WERI-Rb-1 (cell line): ENCODE data around the gene GID8.

Experiments
- DNase-seq: peaks from one replicate; pipeline ENCODE4 v3.0.0-alpha.2; 2020
- H3K27ac ChIP-seq: fragments of 250-450 bp; sonication (Bioruptor Pico); 2 replicates; pipeline ENCODE4 v1.5.1; 2020; ENCODE audit warnings: mild to moderate bottlenecking, moderate library complexity
- H3K27me3 ChIP-seq: fragments of 250-450 bp; sonication (Bioruptor Pico); 2 replicates; pipeline ENCODE4 v1.5.1; 2021; ENCODE audit warnings: mild to moderate bottlenecking, low read depth, moderate library complexity; ENCODE audit not compliant: insufficient read depth, severe bottlenecking
- H3K36me3 ChIP-seq: fragments of 250-450 bp; sonication (Bioruptor Pico); 2 replicates; pipeline ENCODE4 v1.5.1; 2020; ENCODE audit warnings: mild to moderate bottlenecking, moderate library complexity
- H3K4me3 ChIP-seq: 2 replicates; pipeline ENCODE4 v1.5.1; 2011; ENCODE audit warnings: low read depth, mild to moderate bottlenecking, control low read depth, low read length
- H3K9me3 ChIP-seq: fragments of 250-450 bp; sonication (Bioruptor Pico); 2 replicates; pipeline ENCODE4 v1.5.1; 2021; ENCODE audit warnings: mild to moderate bottlenecking, moderate library complexity; ENCODE audit not compliant: severe bottlenecking
- CTCF ChIP-seq: IDR thresholded peaks from 2 replicates; pipeline ENCODE4 v1.5.1; 2011; ENCODE audit warnings: low read depth, mild to moderate bottlenecking, control low read depth, inconsistent platforms, low read length

Gene GID8

GRCh38 chr20:62940875-62941274, 2.9 kb downstream of the GID8 start:
- Histone ChIP-seq H3K4me3 (no peak overlapping the region), H3K27ac (no peak overlapping the region), H3K9me3 (no peaks in the 10 kb centered on the region), H3K27me3 (no peaks in the 10 kb centered on the region), H3K36me3 (peaks cover 78% of the 10 kb centered on the region)
- peak; percentile 1 for DNase-seq
- no peak for TF ChIP-seq CTCF

- DNase-seq, result no peak
Observed at GRCh38 chr20:62941792-62942191, 3.8 kb downstream of the GID8 start.

GRCh38 chr20:62942456-62942855, 4.5 kb downstream of the GID8 start:
- Histone ChIP-seq H3K9me3 (no peaks in the 10 kb centered on the region), H3K36me3 (peaks cover 76% of the 10 kb centered on the region), H3K27me3 (no peaks in the 10 kb centered on the region), H3K4me3 (no peak overlapping the region), H3K27ac (no peak overlapping the region)
- no peak for TF ChIP-seq CTCF
- peak; percentile 2 for DNase-seq

More at GRCh38 chr20:62941792-62942191, 3.8 kb downstream of the GID8 start:
- H3K36me3 ChIP-seq, result peaks cover 78% of the 10 kb centered on the region
- TF ChIP-seq CTCF, result no peak
- H3K9me3 ChIP-seq, result no peaks in the 10 kb centered on the region
- no peak overlapping the region for H3K4me3 ChIP-seq
- H3K27ac ChIP-seq, result no peak overlapping the region
- H3K27me3 ChIP-seq, result no peaks in the 10 kb centered on the region

- DNase-seq, result peak; percentile 1
- TF ChIP-seq CTCF, result no peak
- Histone ChIP-seq H3K4me3 (no peak overlapping the region), H3K9me3 (no peaks in the 10 kb centered on the region), H3K27ac (no peak overlapping the region), H3K36me3 (peaks cover 81% of the 10 kb centered on the region), H3K27me3 (no peaks in the 10 kb centered on the region)
Observed at GRCh38 chr20:62943396-62943795, 5.4 kb downstream of the GID8 start.

- Histone ChIP-seq H3K9me3 (no peaks in the 10 kb centered on the region), H3K4me3 (no peak overlapping the region), H3K27me3 (no peaks in the 10 kb centered on the region), H3K36me3 (peaks cover 86% of the 10 kb centered on the region), H3K27ac (no peak overlapping the region)
- no peak for TF ChIP-seq CTCF
- no peak for DNase-seq
Observed at GRCh38 chr20:62944184-62944583, 6.2 kb downstream of the GID8 start.

- TF ChIP-seq CTCF, result no peak
- Histone ChIP-seq H3K36me3 (peaks cover 86% of the 10 kb centered on the region), H3K9me3 (no peaks in the 10 kb centered on the region), H3K27ac (no peak overlapping the region), H3K27me3 (no peaks in the 10 kb centered on the region), H3K4me3 (no peak overlapping the region)
- DNase-seq, result no peak
Observed at GRCh38 chr20:62944746-62945145, 6.8 kb downstream of the GID8 start.
